G401 (cell line): ENCODE measurements around the gene CCDC157. TPM values are rescaled to one million over a fixed set of nuclear protein-coding genes. Genes with fewer than 3 reads are reported as not detected.

Experiments
- DNase-seq: peaks from one replicate; pipeline ENCODE4 v3.0.0-alpha.2; 2015; ENCODE audit warnings: low spot score
- in situ Hi-C: cut with HindIII; loops from 2 replicates; pipeline ENCODE4 v1.10.0; 2016; ENCODE audit warnings: low sequenced_read_pairs, mixed read lengths
- total RNA-seq: library from RNA; depleted of rRNA; stranded (reverse); fragments of >200 nt; shearing (Covaris generic); gene quantifications from 2 replicates; pipeline ENCODE4 v1.2.3, GENCODE V29; 2014; rRNA removed

CCDC157 gene
- total RNA-seq, 1 experiment from 2014 or later = 1.8 TPM

- in situ Hi-C loops = no loop called here
Observed at GRCh38 chr22:30424534-30425326, 67.9 kb downstream of the CCDC157 start.

GRCh38 chr22:30425327-30425615 is 68.5 kb downstream of the CCDC157 start:
- in situ Hi-C loops = no loop called here
- no peak for DNase-seq

More at GRCh38 chr22:30424534-30425326, 67.9 kb downstream of the CCDC157 start:
- DNase-seq = no peak

DNA sequence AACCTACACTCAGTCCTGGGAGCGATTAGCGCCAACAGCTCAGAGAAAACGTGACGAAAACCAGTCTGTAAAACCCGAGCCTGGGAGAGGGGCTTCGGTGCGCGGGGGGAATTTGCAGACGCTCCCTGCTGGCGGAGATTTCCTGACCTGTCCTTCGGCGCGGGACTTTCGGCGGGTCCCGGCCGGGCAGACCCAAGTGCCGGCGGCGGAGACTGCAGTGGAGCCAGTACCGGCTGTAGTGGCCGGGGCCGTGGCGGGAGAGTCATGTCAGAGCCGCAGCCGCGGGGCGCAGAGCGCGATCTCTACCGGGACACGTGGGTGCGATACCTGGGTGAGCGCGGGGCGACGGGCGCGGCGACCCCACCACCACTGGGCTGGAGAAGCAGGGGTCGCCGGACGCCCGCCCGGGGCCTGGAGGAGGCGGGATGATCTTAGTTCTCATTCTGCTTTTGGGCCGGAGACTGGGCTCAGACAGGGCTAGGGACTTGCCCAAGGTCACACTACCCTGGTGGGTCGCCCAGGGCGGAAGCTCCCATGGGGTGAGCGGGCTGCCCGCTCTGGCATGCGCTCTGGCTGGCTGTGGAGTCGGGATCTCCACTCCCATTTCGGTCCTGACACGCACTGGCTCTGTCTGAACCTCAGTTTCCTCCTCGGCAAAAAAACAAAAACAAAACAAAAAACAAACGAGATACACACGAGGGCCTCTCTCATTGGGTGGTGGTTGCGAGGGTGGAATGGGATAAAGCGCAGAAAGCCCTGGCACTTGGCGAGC is 69.0 kb downstream of the CCDC157 start, which contains the start of gene MTFP1:
Gene MTFP1, plus strand, starts transcription at position 153 of the 772 bp plus-strand sequence. Its CDS starts 112 bp downstream, at position 265.
- in situ Hi-C loops = no loop called here
- peak; percentile 65 for DNase-seq

Other genes starting within 250 kb of the CCDC157 start
- 24.5 and 36.5 TPM in 2 replicates for gene LIF, start 110.2 kb upstream of the CCDC157 start, total RNA-seq
- gene OSM, start 90.2 kb upstream of the CCDC157 start, total RNA-seq = not detected in 2 replicates
- 9.8 and 11.3 TPM in 2 replicates for gene CASTOR1, start 67.5 kb upstream of the CCDC157 start, total RNA-seq
- 12.8 and 31.0 TPM in 2 replicates for gene TBC1D10A, start 30.1 kb upstream of the CCDC157 start, total RNA-seq
- gene SF3A1, start 113 bp upstream of the CCDC157 start, total RNA-seq = 16.5 and 25.5 TPM in 2 replicates
- 20.5 and 23.2 TPM in 2 replicates for gene RNF215, start 30.4 kb downstream of the CCDC157 start, total RNA-seq
- 13.1 and 15.8 TPM in 2 replicates for gene SEC14L2, start 40.0 kb downstream of the CCDC157 start, total RNA-seq
- 79.7 and 96.7 TPM in 2 replicates for gene MTFP1, start 68.8 kb downstream of the CCDC157 start, total RNA-seq
- gene SEC14L3, start 115.0 kb downstream of the CCDC157 start, total RNA-seq = not detected in 2 replicates
- gene SEC14L4, start 148.7 kb downstream of the CCDC157 start, total RNA-seq = not detected in 2 replicates
- gene SEC14L6, start 189.7 kb downstream of the CCDC157 start, total RNA-seq = not detected in 2 replicates
- 3.9 TPM in 1 of 2 replicates, not detected in the other for gene GAL3ST1, start 217.7 kb downstream of the CCDC157 start, total RNA-seq
- 133 and 162 TPM in 2 replicates for gene PES1, start 234.9 kb downstream of the CCDC157 start, total RNA-seq